Measurements from ENCODE around the gene ELOVL3. TPM values are rescaled to one million over a fixed set of nuclear protein-coding genes. Genes with fewer than 3 reads are reported as not detected.
A peak's percentile ranks its signal among the peaks of the same experiment; 100 is the strongest.
"Not testable (repeated sequence)": the region's sequence is repeated elsewhere in the genome, so short reads cannot be mapped to it uniquely, and the experiment has no call there.

The ELOVL3 gene
- total RNA-seq = 1 to 10 TPM in 3 of 4 donors, under 1 TPM in 1; 0.72 to 4.6 (median 2.1) TPM

GRCh38 chr10:102225646-102226541 is at the start of gene ELOVL3:
TSS of gene ELOVL3 (plus strand) at chr10:102226299. CDS start at chr10:102226549, 250 bp downstream.
- DNase-seq (ENCODE audit: low spot score) = peak; percentile 82
- no peak for TF ChIP-seq CTCF (IDR thresholded peaks at IDR 0.05)

GRCh38 chr10:102184606-102185005 is 41.5 kb upstream of the ELOVL3 start:
- TF ChIP-seq CTCF (IDR thresholded peaks at IDR 0.05) = no peak
- DNase-seq (ENCODE audit: low spot score) = no peak
- ATAC-seq (ENCODE audit: low FRiP score) = no peak

More at GRCh38 chr10:102225646-102226541, at the start of gene ELOVL3:
- peak; percentile 91 for ATAC-seq (ENCODE audit: low FRiP score)

GRCh38 chr10:102185272-102185671 is 40.8 kb upstream of the ELOVL3 start:
- no peak for TF ChIP-seq CTCF (IDR thresholded peaks at IDR 0.05)
- no peak for DNase-seq (ENCODE audit: low spot score)
- no peak for ATAC-seq (ENCODE audit: low FRiP score)

- no peak for TF ChIP-seq CTCF (IDR thresholded peaks at IDR 0.05)
- no peak for ATAC-seq (ENCODE audit: low FRiP score)
- no peak for DNase-seq (ENCODE audit: low spot score)
Observed at GRCh38 chr10:102185811-102186527, 40.1 kb upstream of the ELOVL3 start.

GRCh38 chr10:102188298-102188940 is 37.7 kb upstream of the ELOVL3 start:
- TF ChIP-seq CTCF (IDR thresholded peaks at IDR 0.05) = no peak
- ATAC-seq (ENCODE audit: low FRiP score) = peak; percentile 28
- no peak for DNase-seq (ENCODE audit: low spot score)

- not testable (repeated sequence) for ATAC-seq (ENCODE audit: low FRiP score); DNase-seq (ENCODE audit: low spot score)
Observed at GRCh38 chr10:102188941-102189898, 36.9 kb upstream of the ELOVL3 start.
